Fibroblast of pulmonary artery (primary cell): ENCODE measurements around the gene PDE9A.
"Not testable (repeated sequence)": the region's sequence is repeated elsewhere in the genome, so short reads cannot be mapped to it uniquely, and the experiment has no call there.

Source experiments
- DNase-seq: peaks from one replicate; pipeline ENCODE4 v3.0.0-alpha.2; 2010; ENCODE audit warnings: low read depth
- H3K4me3 ChIP-seq: replicated peaks from 2 replicates; pipeline ENCODE4 v1.5.1; 2011; ENCODE audit warnings: low read depth, mild to moderate bottlenecking, control low read depth, low read length, moderate library complexity
- TF ChIP-seq, protein P1 (sequence below): IDR thresholded peaks from 2 replicates; pipeline ENCODE4 v1.5.1; 2011; ENCODE audit warnings: mild to moderate bottlenecking, control low read depth, low read length, inconsistent platforms; ENCODE audit errors: missing control alignments

Gene PDE9A

DNA sequence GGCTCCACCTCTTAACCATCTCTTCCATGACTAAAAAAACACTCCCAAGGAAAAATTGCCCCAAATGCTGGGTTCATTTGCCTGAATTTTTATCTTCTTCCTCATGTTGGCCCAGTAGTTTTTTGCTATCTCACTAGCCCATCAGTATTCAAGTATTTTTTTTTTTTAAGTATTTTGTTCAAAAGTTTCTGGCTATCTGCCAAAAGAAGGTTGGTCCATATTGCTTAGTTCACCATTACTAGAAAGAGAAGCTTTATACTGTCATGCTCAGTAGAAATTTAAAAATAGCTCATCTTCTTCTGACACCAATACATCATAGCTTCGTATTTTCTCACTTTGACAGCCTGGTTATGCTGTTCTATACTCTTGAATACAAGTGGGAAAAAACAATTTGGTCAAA lies 41.0 kb upstream of the PDE9A start:
- H3K4me3 ChIP-seq: no peak overlapping the region
- DNase-seq: no peak
- TF ChIP-seq, protein P1, sequence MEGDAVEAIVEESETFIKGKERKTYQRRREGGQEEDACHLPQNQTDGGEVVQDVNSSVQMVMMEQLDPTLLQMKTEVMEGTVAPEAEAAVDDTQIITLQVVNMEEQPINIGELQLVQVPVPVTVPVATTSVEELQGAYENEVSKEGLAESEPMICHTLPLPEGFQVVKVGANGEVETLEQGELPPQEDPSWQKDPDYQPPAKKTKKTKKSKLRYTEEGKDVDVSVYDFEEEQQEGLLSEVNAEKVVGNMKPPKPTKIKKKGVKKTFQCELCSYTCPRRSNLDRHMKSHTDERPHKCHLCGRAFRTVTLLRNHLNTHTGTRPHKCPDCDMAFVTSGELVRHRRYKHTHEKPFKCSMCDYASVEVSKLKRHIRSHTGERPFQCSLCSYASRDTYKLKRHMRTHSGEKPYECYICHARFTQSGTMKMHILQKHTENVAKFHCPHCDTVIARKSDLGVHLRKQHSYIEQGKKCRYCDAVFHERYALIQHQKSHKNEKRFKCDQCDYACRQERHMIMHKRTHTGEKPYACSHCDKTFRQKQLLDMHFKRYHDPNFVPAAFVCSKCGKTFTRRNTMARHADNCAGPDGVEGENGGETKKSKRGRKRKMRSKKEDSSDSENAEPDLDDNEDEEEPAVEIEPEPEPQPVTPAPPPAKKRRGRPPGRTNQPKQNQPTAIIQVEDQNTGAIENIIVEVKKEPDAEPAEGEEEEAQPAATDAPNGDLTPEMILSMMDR: no peak

DNA sequence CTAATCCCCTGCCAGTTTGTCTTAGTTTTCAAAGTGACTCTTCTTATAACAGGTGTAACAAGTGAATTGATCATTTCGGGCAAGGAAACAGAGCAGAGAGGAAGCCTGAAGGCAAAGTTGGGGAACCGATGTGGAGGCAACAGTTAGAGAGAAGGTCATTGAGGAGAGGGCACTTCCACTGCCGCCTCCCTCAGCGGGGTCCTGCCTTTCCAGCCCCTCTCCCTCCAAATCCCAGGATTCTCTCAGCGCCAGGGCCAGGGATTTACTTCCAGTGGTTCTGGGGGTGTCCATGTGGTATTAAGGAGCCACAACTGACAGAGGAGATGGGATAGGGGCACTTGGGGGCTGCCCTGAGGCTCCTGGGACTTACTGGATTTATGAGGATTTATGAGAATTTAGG lies 39.7 kb upstream of the PDE9A start:
- H3K4me3 ChIP-seq: no peak overlapping the region
- DNase-seq: no peak
- TF ChIP-seq, protein P1: no peak

DNA sequence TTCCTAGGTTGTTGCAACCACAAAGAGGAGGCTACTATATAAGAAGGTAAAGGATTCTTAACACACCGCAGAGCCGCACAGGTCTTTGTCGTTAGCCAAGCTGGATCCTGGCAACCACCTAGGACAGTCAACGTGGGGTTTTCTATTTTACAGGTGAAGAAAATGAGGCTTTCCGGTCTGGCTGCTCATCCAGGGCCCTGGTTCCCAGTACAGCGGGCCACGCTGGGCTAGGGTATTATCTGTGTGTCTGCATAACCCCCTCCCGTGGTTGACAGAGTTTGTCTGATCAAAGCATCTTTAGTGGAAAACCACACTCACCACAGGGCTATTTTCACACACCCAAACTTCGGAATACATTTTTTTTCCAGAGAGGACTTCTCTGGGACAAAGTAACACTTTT lies 39.0 kb upstream of the PDE9A start:
- H3K4me3 ChIP-seq: no peak overlapping the region
- DNase-seq: no peak
- TF ChIP-seq, protein P1: no peak

DNA sequence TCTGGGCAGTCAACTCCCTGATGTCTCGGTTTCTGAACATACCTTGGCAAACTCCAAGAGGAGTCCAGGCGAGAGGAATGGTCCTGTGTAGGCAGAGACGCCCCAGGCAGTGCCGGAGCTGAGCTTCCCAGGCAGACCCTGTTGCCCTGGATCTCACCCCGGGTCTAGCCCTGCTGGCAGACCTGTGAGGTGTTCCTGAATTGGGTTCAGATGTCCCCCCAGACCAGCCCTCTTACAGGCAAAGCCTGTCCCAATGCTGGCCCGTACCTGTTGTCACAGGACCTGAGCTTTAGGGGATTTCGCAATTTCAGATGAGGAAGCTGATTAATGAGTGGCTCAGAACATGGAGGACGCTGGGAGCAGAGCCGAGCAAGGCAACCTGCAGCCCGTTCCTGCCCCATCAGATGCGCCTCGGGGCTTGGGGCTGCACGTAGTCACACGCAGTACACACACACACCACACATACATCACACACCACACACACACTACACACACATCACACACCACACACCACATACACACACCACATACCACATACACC lies 38.5 kb upstream of the PDE9A start:
- TF ChIP-seq, protein P1: no peak
- H3K4me3 ChIP-seq: no peak overlapping the region
- no peak for DNase-seq

DNA sequence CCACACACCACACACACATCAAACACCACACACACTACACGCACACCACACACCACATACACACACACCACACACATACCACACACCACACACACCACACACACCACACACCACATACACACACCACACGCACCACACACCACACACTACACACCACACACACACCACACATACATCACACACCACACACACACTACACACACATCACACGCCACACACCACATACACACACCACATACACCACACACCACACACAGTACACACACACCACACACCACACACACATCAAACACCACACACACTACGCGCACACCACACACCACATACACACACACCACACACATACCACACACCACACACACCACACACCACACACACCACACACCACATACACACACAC lies 38.0 kb upstream of the PDE9A start:
- not testable (repeated sequence) for DNase-seq, H3K4me3 ChIP-seq

DNA sequence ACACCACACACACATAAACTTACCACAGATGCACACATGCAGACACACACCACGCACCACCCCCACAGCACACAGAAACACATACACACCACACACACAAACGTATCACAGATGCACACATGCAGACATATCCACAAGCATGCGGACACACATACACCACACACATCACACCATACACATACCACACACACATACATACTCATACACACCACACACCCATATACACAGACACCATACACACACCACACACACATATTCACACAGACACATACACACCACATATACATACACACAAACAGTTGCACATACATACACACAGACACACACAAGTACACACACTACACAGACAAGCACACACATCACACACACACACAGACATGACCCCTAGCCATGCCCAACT lies 37.5 kb upstream of the PDE9A start:
- no peak overlapping the region for H3K4me3 ChIP-seq
- DNase-seq: no peak
- TF ChIP-seq, protein P1: no peak

DNA sequence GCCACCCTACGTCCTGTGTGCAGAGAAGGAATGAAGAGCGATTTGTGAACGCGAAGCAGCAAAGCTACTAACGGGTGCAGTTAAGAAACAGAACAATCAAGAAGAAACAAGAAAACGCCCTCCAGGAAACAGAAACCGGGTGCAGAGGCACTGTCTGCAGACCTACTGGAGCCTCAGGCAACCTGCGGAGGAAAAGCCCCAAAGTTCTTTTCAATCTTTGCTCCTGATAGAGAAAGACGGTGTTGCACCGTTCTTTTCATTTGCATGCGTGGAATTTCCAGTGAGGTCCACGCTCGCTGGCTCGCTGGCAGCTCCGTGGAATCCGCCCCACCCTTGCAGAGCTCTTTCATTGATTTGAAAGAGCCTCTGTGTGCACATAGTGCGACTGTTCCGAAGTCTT lies 37.0 kb upstream of the PDE9A start:
- TF ChIP-seq, protein P1: no peak
- no peak for DNase-seq
- H3K4me3 ChIP-seq: no peak overlapping the region
